Jurkat, Clone E6-1 (cell line): ENCODE results near the gene KNL1.

Experiments
- DNase-seq: peaks from one replicate; pipeline ENCODE4 v3.0.0-alpha.2; 2011; ENCODE audit warnings: low read depth, low spot score
- H3K4me3 ChIP-seq: 2 replicates; pipeline ENCODE4 v1.5.1; 2011; ENCODE audit warnings: mild to moderate bottlenecking, low read length, control low read depth, moderate library complexity

The KNL1 gene

DNA sequence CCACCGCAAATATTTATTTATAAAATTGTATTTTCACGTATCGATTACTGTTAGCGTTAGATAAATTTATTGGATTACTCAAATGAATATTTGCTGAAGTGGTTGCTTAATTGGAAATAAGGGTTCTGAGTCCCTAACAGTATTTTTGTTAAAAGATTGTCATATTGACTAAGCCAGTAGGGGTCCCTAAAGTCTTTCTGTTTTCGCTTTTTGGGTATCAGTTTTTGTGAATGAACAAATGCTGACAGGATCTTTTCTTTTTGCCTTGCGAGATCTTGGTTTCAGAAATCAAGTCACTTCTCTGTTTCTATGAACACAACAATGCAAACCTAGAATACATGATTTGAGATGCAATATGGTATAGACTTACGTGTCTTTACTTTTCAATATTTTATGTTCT is 108.0 kb downstream of the KNL1 start:
- H3K4me3 ChIP-seq, result no peak overlapping the region
- DNase-seq, result peak; percentile 16

DNA sequence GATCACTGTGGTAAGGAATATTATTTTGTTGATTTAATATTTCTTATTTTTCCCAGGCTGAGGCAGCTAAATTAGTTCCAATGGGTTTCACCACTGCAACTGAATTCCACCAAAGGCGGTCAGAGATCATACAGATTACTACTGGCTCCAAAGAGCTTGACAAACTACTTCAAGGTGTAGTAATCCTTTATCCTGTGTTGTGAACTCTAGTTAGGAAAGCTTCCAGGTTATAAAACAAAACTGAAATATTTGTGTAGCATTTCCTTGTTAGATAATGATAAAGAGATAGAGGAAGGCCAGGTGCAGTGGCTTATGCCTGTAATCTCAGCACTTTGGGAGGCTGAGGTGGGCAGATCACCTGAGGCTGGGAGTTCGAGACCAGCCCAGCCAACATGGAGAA is 112.1 kb downstream of the KNL1 start:
- no peak for DNase-seq
- H3K4me3 ChIP-seq, result no peak overlapping the region
